ENCODE results near the gene NEK7. TPM values are rescaled to one million over a fixed set of nuclear protein-coding genes. Genes with fewer than 3 reads are reported as not detected.

NEK7 gene
- total RNA-seq, 1 donor from 2014 or later: 98.1 TPM

DNA sequence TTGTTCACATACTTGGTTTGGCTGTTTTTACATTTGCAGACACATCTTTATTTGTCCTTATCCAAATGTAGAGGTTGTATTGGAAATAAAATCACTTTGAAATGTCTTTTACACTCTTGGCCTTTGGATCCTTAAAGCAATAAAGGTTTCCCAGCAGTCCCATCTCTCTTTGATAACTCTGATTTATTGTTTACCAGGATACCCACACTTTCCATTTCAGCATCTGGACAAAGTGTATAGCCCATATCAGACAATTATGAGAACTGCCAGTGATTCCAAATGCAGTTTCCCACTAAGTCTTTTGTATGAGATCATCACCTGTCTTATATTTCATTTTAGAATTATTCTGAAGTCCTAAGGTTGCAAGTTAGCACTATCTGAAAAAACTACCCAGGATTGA is 114.7 kb downstream of the NEK7 start:
- Histone ChIP-seq H3K4me1 (peaks cover 39% of the 10 kb centered on the region), H3K9me3 (no peaks in the 10 kb centered on the region), H3K27ac (no peak overlapping the region), H3K4me3 (no peak overlapping the region), H3K36me3 (no peaks in the 10 kb centered on the region), H3K27me3 (ENCODE audit: low read depth) (no peaks in the 10 kb centered on the region)
- DNase-seq (no peak), ATAC-seq (no peak)
- TF ChIP-seq, protein P1, sequence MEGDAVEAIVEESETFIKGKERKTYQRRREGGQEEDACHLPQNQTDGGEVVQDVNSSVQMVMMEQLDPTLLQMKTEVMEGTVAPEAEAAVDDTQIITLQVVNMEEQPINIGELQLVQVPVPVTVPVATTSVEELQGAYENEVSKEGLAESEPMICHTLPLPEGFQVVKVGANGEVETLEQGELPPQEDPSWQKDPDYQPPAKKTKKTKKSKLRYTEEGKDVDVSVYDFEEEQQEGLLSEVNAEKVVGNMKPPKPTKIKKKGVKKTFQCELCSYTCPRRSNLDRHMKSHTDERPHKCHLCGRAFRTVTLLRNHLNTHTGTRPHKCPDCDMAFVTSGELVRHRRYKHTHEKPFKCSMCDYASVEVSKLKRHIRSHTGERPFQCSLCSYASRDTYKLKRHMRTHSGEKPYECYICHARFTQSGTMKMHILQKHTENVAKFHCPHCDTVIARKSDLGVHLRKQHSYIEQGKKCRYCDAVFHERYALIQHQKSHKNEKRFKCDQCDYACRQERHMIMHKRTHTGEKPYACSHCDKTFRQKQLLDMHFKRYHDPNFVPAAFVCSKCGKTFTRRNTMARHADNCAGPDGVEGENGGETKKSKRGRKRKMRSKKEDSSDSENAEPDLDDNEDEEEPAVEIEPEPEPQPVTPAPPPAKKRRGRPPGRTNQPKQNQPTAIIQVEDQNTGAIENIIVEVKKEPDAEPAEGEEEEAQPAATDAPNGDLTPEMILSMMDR (IDR thresholded peaks at IDR 0.05): no peak
- intact Hi-C loops (cut with DNase I): no loop called here

DNA sequence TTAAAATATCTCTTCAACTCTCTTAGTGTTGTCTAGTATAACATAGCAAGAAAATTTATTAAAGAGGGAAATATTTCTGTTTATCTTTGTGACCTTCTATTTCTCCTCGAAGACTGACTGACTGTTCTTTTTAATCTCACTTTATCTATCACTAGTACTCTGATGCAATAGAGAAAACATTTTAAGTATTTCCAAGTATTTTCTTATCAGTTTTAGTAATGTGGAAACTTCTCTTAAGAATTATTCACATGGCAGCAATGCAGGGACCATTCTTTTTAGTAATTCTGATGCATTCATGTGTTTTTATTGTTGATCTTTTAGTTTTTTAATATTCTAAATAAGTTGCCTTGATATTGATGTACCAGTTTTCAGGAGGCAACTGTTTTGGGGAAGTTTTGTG is 115.7 kb downstream of the NEK7 start:
- TF ChIP-seq, protein P1 (IDR thresholded peaks at IDR 0.05): no peak
- Histone ChIP-seq H3K4me3 (no peak overlapping the region), H3K27me3 (ENCODE audit: low read depth) (no peaks in the 10 kb centered on the region), H3K4me1 (peaks cover 39% of the 10 kb centered on the region), H3K9me3 (no peaks in the 10 kb centered on the region), H3K27ac (peak overlapping the region; percentile 5), H3K36me3 (no peaks in the 10 kb centered on the region)
- DNase-seq: no peak
- peak in 1 of 2 donors; percentile 86 for ATAC-seq
- intact Hi-C loops (cut with DNase I): no loop called here

DNA sequence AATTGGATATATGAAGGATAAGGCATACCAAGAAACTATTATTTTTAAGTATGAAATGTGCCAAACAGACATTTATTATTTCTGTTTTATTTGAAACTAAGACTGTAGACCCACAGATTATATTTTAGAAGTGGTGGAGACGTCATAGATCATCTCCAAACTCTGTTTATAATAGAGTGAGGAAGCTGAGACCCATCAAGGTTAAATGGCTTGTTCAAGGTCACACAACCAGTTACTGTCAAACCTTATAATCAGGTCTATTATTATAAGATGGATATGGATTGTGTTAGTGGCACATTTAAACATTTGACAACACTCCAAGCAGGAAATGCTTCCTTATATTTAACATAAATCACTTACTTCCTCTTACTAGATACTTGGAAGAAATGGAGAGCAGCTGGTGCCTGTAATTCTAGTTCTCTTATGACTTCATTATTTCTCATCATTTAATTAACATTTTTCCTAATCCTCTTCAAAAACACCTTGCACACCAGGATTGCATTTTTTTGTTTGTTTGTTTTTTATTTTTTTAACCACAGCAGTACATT is 117.0 kb downstream of the NEK7 start:
- no peaks in the 10 kb centered on the region for H3K27me3 ChIP-seq (ENCODE audit: low read depth)
- no peak for ATAC-seq
- peaks cover 34% of the 10 kb centered on the region for H3K4me1 ChIP-seq
- intact Hi-C loops (cut with DNase I): no loop called here
- H3K36me3 ChIP-seq: no peaks in the 10 kb centered on the region
- TF ChIP-seq, protein P1 (IDR thresholded peaks at IDR 0.05): no peak
- H3K4me3 ChIP-seq: no peak overlapping the region
- H3K9me3 ChIP-seq: no peaks in the 10 kb centered on the region
- no peak overlapping the region for H3K27ac ChIP-seq
- no peak for DNase-seq

DNA sequence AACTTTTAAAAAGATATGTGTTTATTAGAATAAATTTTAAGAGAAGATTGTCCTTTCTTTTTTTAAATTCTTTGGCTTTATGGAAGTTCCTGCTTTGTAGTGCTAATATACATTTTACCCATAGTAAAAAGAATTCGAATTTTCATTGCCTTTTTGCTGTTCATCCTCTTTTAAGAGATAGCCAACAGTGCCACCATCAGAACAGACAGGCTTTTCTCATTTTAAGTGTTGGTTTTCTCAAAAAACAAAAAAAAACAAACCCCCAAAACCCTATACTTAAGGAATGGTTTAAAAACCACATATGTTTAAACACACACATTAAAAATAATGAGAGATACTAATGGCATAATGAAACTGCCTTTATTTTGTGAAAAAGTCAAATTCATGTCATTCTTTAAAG is 118.8 kb downstream of the NEK7 start:
- TF ChIP-seq, protein P1 (IDR thresholded peaks at IDR 0.05): no peak
- Histone ChIP-seq H3K9me3 (no peaks in the 10 kb centered on the region), H3K36me3 (no peaks in the 10 kb centered on the region), H3K27me3 (ENCODE audit: low read depth) (no peaks in the 10 kb centered on the region), H3K4me1 (peaks cover 24% of the 10 kb centered on the region), H3K27ac (no peak overlapping the region), H3K4me3 (no peak overlapping the region)
- ATAC-seq (no peak), DNase-seq (no peak)
- intact Hi-C loops (cut with DNase I): no loop called here

DNA sequence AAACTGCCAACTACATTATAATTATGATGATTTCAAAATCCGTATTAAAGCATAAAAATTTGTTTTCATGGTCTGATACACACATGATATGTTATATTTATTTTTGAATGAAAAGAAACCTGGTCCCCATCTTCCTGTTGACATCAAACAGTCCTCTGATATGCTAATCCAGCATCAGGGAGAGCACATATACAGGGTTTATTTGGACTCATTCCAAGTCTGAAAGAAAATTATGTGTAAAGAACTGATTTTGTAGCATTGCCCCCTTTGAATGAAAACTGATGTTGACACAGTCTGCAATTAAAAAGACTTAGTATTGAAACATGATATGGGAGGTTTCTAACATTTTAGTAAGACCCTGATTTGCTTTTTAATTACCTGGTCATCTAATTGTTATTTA is 119.4 kb downstream of the NEK7 start:
- DNase-seq (no peak), ATAC-seq (no peak)
- Histone ChIP-seq H3K9me3 (no peaks in the 10 kb centered on the region), H3K27me3 (ENCODE audit: low read depth) (no peaks in the 10 kb centered on the region), H3K4me3 (no peak overlapping the region), H3K4me1 (peaks cover 24% of the 10 kb centered on the region), H3K27ac (no peak overlapping the region), H3K36me3 (no peaks in the 10 kb centered on the region)
- TF ChIP-seq, protein P1 (IDR thresholded peaks at IDR 0.05): no peak
- intact Hi-C loops (cut with DNase I): no loop called here

DNA sequence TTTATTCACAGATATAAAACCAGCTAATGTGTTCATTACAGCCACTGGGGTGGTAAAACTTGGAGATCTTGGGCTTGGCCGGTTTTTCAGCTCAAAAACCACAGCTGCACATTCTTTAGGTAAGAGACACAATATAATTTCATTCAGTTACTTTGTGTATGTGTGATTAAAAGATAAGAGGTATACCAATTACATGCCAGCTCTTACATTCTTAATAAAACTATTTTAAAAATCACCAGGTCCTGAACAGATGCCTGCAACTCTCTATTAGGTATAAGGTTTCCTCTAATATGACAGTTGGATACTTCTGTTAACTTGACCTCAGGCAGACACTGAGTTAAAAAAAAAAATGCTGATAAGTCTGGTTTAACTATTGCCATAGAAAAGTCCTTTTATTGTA is 122.1 kb downstream of the NEK7 start:
- Histone ChIP-seq H3K27me3 (ENCODE audit: low read depth) (no peaks in the 10 kb centered on the region), H3K27ac (no peak overlapping the region), H3K9me3 (no peaks in the 10 kb centered on the region), H3K4me1 (peaks cover 9% of the 10 kb centered on the region), H3K4me3 (no peak overlapping the region), H3K36me3 (no peaks in the 10 kb centered on the region)
- intact Hi-C loops (cut with DNase I): no loop called here
- TF ChIP-seq, protein P1 (IDR thresholded peaks at IDR 0.05): no peak
- ATAC-seq (no peak), DNase-seq (no peak)

Data from lower lobe of right lung (tissue), 2 donors.